GM12892 (cell line): ENCODE measurements around the gene DPF1.

Source experiments
- POLR2A ChIP-seq: IDR thresholded peaks from 2 replicates; pipeline ENCODE4 v1.6.1; 2011; ENCODE audit warnings: low read depth, low read length, control low read depth
- POLR2AphosphoS5 ChIP-seq: IDR thresholded peaks from 2 replicates; pipeline ENCODE4 v1.6.1; 2011; ENCODE audit warnings: low read depth, low read length, control low read depth
- TAF1 ChIP-seq: IDR thresholded peaks from 2 replicates; pipeline ENCODE4 v1.6.1; 2011; ENCODE audit warnings: low read depth, mild to moderate bottlenecking, control low read depth, low read length, borderline replicate concordance

GRCh38 chr19:38228491-38229439 lies 4.7 kb upstream of the DPF1 start:
- no peak for TF ChIP-seq POLR2A
- TF ChIP-seq POLR2AphosphoS5: no peak
- no peak for TF ChIP-seq TAF1
